ENCODE results near the gene PLET1.

DNA sequence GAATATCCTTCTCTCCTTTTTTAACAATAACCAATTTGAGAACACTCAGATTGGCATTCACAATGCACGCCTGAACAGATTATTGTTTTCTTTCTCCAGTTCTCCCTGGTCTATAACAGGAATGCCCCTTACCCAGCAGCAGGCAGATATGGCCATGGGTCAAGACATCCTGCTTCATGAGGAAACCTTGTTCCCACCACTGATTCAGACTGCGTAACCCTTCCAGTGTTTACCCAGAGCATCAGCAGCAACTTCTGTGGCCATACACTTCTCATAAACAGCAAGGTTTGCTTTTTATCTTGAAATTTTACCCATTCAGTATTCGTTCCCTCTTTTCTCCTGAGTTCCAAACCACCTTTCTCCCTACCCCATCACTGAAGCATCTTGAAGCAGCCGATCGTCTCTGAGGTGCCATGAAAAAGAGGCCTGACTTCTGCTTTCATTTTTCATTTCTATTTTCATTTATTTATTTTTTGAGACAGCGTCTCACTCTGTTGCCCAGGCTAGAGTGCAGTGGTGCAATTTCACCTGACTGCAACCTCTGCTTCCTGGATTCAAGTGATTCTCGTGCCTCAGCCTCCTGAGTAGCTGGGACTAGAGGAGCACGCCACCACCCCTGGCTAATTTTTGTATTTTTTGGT lies 24.8 kb downstream of the PLET1 start:
- TF ChIP-seq, protein P1, sequence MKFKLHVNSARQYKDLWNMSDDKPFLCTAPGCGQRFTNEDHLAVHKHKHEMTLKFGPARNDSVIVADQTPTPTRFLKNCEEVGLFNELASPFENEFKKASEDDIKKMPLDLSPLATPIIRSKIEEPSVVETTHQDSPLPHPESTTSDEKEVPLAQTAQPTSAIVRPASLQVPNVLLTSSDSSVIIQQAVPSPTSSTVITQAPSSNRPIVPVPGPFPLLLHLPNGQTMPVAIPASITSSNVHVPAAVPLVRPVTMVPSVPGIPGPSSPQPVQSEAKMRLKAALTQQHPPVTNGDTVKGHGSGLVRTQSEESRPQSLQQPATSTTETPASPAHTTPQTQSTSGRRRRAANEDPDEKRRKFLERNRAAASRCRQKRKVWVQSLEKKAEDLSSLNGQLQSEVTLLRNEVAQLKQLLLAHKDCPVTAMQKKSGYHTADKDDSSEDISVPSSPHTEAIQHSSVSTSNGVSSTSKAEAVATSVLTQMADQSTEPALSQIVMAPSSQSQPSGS (tag by site-specific recombination; IDR thresholded peaks at IDR 0.05; ENCODE audit: low read depth), result no peak
- TF ChIP-seq ZNF2 (tag by site-specific recombination; IDR thresholded peaks at IDR 0.05) (no peak), YY1 (tag by site-specific recombination; IDR thresholded peaks at IDR 0.05) (no peak), ZNF670 (tag by site-specific recombination; IDR thresholded peaks at IDR 0.05; ENCODE audit: low read depth) (no peak), ZBTB8A (tag by site-specific recombination; IDR thresholded peaks at IDR 0.05) (no peak), ZNF510 (tag by site-specific recombination; IDR thresholded peaks at IDR 0.05; ENCODE audit: insufficient replicate concordance) (no peak)
- TF ChIP-seq, protein P2, sequence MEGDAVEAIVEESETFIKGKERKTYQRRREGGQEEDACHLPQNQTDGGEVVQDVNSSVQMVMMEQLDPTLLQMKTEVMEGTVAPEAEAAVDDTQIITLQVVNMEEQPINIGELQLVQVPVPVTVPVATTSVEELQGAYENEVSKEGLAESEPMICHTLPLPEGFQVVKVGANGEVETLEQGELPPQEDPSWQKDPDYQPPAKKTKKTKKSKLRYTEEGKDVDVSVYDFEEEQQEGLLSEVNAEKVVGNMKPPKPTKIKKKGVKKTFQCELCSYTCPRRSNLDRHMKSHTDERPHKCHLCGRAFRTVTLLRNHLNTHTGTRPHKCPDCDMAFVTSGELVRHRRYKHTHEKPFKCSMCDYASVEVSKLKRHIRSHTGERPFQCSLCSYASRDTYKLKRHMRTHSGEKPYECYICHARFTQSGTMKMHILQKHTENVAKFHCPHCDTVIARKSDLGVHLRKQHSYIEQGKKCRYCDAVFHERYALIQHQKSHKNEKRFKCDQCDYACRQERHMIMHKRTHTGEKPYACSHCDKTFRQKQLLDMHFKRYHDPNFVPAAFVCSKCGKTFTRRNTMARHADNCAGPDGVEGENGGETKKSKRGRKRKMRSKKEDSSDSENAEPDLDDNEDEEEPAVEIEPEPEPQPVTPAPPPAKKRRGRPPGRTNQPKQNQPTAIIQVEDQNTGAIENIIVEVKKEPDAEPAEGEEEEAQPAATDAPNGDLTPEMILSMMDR (tag by site-specific recombination; IDR thresholded peaks at IDR 0.05), result no peak

Measured in HEK293 (cell line).